Measurements from ENCODE around the gene TTBK2. TPM values are rescaled to one million over a fixed set of nuclear protein-coding genes. Genes with fewer than 3 reads are reported as not detected.

The TTBK2 gene
- total and polyA plus RNA-seq, 2 donors (not counting 3 experiments of a cell fraction or from before 2014, with no cell fraction given), result 4.4 to 17.1 TPM

DNA sequence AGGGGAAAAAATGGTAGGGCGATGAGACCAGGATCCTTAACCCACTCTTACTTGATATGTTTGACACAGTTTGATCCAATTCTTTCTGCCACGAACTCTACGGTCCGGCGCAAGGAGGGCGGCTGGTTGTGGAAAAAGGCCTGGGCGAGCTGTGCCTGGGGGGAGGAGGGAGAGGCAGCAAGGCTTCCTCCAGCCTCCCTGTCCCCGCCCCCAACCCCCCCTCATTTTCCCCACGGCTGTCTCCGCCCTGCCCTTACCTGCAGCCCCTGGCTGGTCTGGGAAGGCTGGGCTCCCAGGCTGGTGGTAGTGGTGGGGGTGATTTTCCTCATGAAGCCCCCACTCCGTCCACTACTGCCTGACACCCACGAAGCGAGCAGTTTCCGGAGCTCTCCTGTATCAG, 191.6 kb downstream of the TTBK2 start:
- Histone ChIP-seq H4K20me1 (replicated peaks; ENCODE audit: control insufficient read depth, extremely low read depth, insufficient read depth, low read length) (no peaks in the 10 kb centered on the region), H3K27ac (ENCODE audit: insufficient read depth, low read depth, low read length) (no peak overlapping the region), H3K27me3 (ENCODE audit: control insufficient read depth in 2 of 2, insufficient read depth in 2 of 2, low read length in 2 of 2) (no peaks in the 10 kb centered on the region), H3K4me3 (replicated peaks in 1 of 3; ENCODE audit: insufficient read depth in 1 of 3, low read depth in 1 of 3, low read length in 3 of 3) (no peak overlapping the region), H3K9me3 (replicated peaks; ENCODE audit: control insufficient read depth, insufficient read depth, low read length) (no peaks in the 10 kb centered on the region), H3K9me1 (replicated peaks; ENCODE audit: control insufficient read depth, extremely low read depth, insufficient read depth, low read length) (no peaks in the 10 kb centered on the region), H2AFZ (ENCODE audit: low read depth, low read length) (no peak overlapping the region), H3K36me3 (ENCODE audit: control insufficient read depth in 2 of 2, extremely low read depth in 1 of 2, insufficient read depth in 2 of 2, low read length in 2 of 2) (peaks cover 22 to 71% of the 10 kb centered on the region in 2 experiments), H3K9ac (replicated peaks; ENCODE audit: extremely low read depth, insufficient read depth, low read length) (no peak overlapping the region), H3K4me2 (ENCODE audit: insufficient read depth, low read length) (no peak overlapping the region), H3K4me1 (ENCODE audit: control insufficient read depth, extremely low read depth, insufficient read depth, low read length) (no peaks in the 10 kb centered on the region), H3K79me2 (ENCODE audit: control insufficient read depth, insufficient read depth, low read length) (no peaks in the 10 kb centered on the region)
- ChIA-PET POLR2A (no interaction called here), CTCF (interaction anchor here (1.3 kb wide), 1 partner anchor 197 kb away, joined by 7 read pairs; no protein-coding TSS in a partner anchor)
- TF ChIP-seq JUN (IDR thresholded peaks at IDR 0.05; ENCODE audit: borderline replicate concordance, insufficient read depth, insufficient read length, low read depth) (no peak), FOS (IDR thresholded peaks at IDR 0.05; ENCODE audit: borderline replicate concordance, insufficient read depth, low read length) (no peak), GATA2 (IDR thresholded peaks at IDR 0.05; ENCODE audit: insufficient read depth, insufficient read length, low read depth, low read length) (no peak), MYC (IDR thresholded peaks at IDR 0.05; ENCODE audit: low read depth, low read length) (no peak), POLR2A (IDR thresholded peaks at IDR 0.05; ENCODE audit: low read depth, low read length) (no peak), EZH2 (IDR thresholded peaks at IDR 0.05; ENCODE audit: borderline replicate concordance, low read depth, low read length, severe bottlenecking) (no peak), POLR2AphosphoS5 (IDR thresholded peaks at IDR 0.05; ENCODE audit: insufficient read depth, low read depth, low read length) (no peak)
- TF ChIP-seq, protein P1, sequence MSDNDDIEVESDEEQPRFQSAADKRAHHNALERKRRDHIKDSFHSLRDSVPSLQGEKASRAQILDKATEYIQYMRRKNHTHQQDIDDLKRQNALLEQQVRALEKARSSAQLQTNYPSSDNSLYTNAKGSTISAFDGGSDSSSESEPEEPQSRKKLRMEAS (IDR thresholded peaks at IDR 0.05; ENCODE audit: insufficient read depth, insufficient read length), result no peak
- TF ChIP-seq, protein P2, sequence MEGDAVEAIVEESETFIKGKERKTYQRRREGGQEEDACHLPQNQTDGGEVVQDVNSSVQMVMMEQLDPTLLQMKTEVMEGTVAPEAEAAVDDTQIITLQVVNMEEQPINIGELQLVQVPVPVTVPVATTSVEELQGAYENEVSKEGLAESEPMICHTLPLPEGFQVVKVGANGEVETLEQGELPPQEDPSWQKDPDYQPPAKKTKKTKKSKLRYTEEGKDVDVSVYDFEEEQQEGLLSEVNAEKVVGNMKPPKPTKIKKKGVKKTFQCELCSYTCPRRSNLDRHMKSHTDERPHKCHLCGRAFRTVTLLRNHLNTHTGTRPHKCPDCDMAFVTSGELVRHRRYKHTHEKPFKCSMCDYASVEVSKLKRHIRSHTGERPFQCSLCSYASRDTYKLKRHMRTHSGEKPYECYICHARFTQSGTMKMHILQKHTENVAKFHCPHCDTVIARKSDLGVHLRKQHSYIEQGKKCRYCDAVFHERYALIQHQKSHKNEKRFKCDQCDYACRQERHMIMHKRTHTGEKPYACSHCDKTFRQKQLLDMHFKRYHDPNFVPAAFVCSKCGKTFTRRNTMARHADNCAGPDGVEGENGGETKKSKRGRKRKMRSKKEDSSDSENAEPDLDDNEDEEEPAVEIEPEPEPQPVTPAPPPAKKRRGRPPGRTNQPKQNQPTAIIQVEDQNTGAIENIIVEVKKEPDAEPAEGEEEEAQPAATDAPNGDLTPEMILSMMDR (IDR thresholded peaks at IDR 0.05; ENCODE audit: extremely low read depth in 1 of 2, insufficient read depth in 1 of 2, low read depth in 1 of 2, low read length in 2 of 2), result no peak
- dilution Hi-C loops (cut with MboI; ENCODE audit: extremely low pct_ligation_motif_present, low sequenced_read_pairs), result no loop called here
- intact Hi-C loops (cut with micrococcal nuclease), result no loop called here
- no peak for DNase-seq (ENCODE audit: low read depth, low spot score)
- BruUV-seq (replicated peaks), result no TSS peak
- FAIRE-seq, result no peak
